Gastrocnemius medialis (tissue), 4 donors: ENCODE results near the gene DHRS12.

Experiments
- CTCF ChIP-seq, 5 experiments: fragments of 450-650 bp in 3 of 5; fragments of 200-600 bp in 2 of 5; sonication (generic) in 2 of 5; IDR thresholded peaks in 4 of 5; conservative IDR thresholded peaks in 1 of 5; 1 replicate in 4 of 5; 2 replicates in 1 of 5; pipeline ENCODE4 v1.5.1; 2016 to 2019; ENCODE audit warnings: antibody characterized with exemption in 5 of 5, mild to moderate bottlenecking in 3 of 5, moderate library complexity in 3 of 5
- POLR2A ChIP-seq, 2 donors: fragments of 450-650 bp; IDR thresholded peaks; one replicate each; pipeline ENCODE4 v1.6.1; 2017; ENCODE audit warnings: antibody characterized with exemption in 2 of 2, mild to moderate bottlenecking in 2 of 2, moderate library complexity in 2 of 2

GRCh38 chr13:51834581-51835171 lies 30.7 kb upstream of the DHRS12 start:
- no peak for TF ChIP-seq CTCF (IDR thresholded peaks at IDR 0.05 in 4 of 5, conservative IDR thresholded peaks at IDR 0.05 in 1 of 5)
- no peak for TF ChIP-seq POLR2A (IDR thresholded peaks at IDR 0.05)
